ENCODE results near the gene ELOB.

Gene ELOB

GRCh38 chr16:2809149-2809760, 32.2 kb upstream of the ELOB start:
- DNase-seq, result no peak

GRCh38 chr16:2808181-2808580, 31.1 kb upstream of the ELOB start:
- DNase-seq, result no peak

GRCh38 chr16:2806286-2806685, 29.2 kb upstream of the ELOB start:
- no peak for DNase-seq

GRCh38 chr16:2804728-2805127, 27.6 kb upstream of the ELOB start:
- no peak for DNase-seq

- DNase-seq, result no peak
Measured at GRCh38 chr16:2803545-2804195, 26.6 kb upstream of the ELOB start.

GRCh38 chr16:2799859-2800226, 22.8 kb upstream of the ELOB start:
- no peak for DNase-seq

GRCh38 chr16:2799205-2799858, 22.3 kb upstream of the ELOB start:
- DNase-seq, result no peak

- no peak for DNase-seq
Measured at GRCh38 chr16:2798723-2799204, 21.7 kb upstream of the ELOB start.

GRCh38 chr16:2795395-2796143, 18.5 kb upstream of the ELOB start:
- DNase-seq, result no peak

GRCh38 chr16:2792940-2793339, 15.9 kb upstream of the ELOB start:
- DNase-seq, result no peak

GRCh38 chr16:2791174-2791573, 14.1 kb upstream of the ELOB start:
- no peak for DNase-seq

- DNase-seq, result no peak
Measured at GRCh38 chr16:2790631-2791030, 13.6 kb upstream of the ELOB start.

- DNase-seq, result no peak
Measured at GRCh38 chr16:2787961-2788360, 10.9 kb upstream of the ELOB start.

GRCh38 chr16:2787406-2787805, 10.3 kb upstream of the ELOB start, which contains the start of gene PRSS33:
PRSS33 (minus strand) TSS chr16:2787560; CDS start chr16:2786547, 1,013 bp downstream.
- no peak for DNase-seq

- DNase-seq, result no peak
Measured at GRCh38 chr16:2786826-2787151, 9.7 kb upstream of the ELOB start.

GRCh38 chr16:2786061-2786825, 9.2 kb upstream of the ELOB start:
- peak; percentile 19 to 27 for DNase-seq

- DNase-seq, result peak in 1 of 2 experiments; percentile 32
Measured at GRCh38 chr16:2785101-2785991, 8.3 kb upstream of the ELOB start.

- no peak for DNase-seq
Measured at GRCh38 chr16:2784358-2785100, 7.4 kb upstream of the ELOB start.

- DNase-seq, result no peak
Measured at GRCh38 chr16:2783581-2784357, 6.7 kb upstream of the ELOB start.
